Uterus (tissue), 4 donors: ENCODE data around the gene OR5H2. TPM values are rescaled to one million over a fixed set of nuclear protein-coding genes. Genes with fewer than 3 reads are reported as not detected.
"Not testable (repeated sequence)": the region's sequence is repeated elsewhere in the genome, so short reads cannot be mapped to it uniquely, and the experiment has no call there.

Source experiments
- DNase-seq, 2 donors: peaks; one replicate each; pipeline ENCODE4 v3.0.0-alpha.2; 2019 to 2020
- H3K27ac ChIP-seq, 2 donors: fragments of 200-600 bp; sonication (generic); 1 replicate in 1 of 2; 2 replicates in 1 of 2; pipeline ENCODE4 v1.5.1; 2016 to 2018
- H3K27me3 ChIP-seq, 2 donors: fragments of 200-600 bp; sonication (generic); one replicate each; pipeline ENCODE4 v1.5.1; 2018 to 2019; ENCODE audit warnings: control low read depth in 1 of 2
- H3K36me3 ChIP-seq, 2 donors: fragments of 200-600 bp; sonication (generic); one replicate each; pipeline ENCODE4 v1.5.1; 2019; ENCODE audit warnings: control low read depth in 1 of 2
- H3K4me1 ChIP-seq, 2 donors: fragments of 200-600 bp; sonication (generic); one replicate each; pipeline ENCODE4 v1.5.1; 2018 to 2019; ENCODE audit warnings: control low read depth in 1 of 2
- H3K4me3 ChIP-seq, 2 donors: fragments of 200-600 bp; sonication (generic); 1 replicate in 1 of 2; 2 replicates in 1 of 2; pipeline ENCODE4 v1.5.1; 2018 to 2019; ENCODE audit warnings: mild to moderate bottlenecking in 1 of 2
- H3K9me3 ChIP-seq, 2 donors: fragments of 200-600 bp; sonication (generic); one replicate each; pipeline ENCODE4 v1.5.1; 2019; ENCODE audit warnings: control low read depth in 1 of 2
- CTCF ChIP-seq, 4 experiments: fragments of 200-600 bp in 2 of 4; fragments of 450-650 bp in 2 of 4; sonication (generic) in 2 of 4; IDR thresholded peaks; one replicate each; pipeline ENCODE4 v1.5.1; 2016 to 2019; ENCODE audit warnings: antibody characterized with exemption in 4 of 4, mild to moderate bottlenecking in 2 of 4, moderate library complexity in 1 of 4
- POLR2A ChIP-seq, 2 donors: fragments of 450-650 bp; IDR thresholded peaks; one replicate each; pipeline ENCODE4 v1.6.1; 2016; ENCODE audit warnings: antibody characterized with exemption in 2 of 2, mild to moderate bottlenecking in 1 of 2, moderate library complexity in 1 of 2
- intact Hi-C: fragments of 100-400 bp; cut with DNase I; formaldehyde crosslinking; loops from one replicate; pipeline ENCODE4 v1.15.1; 2023; ENCODE audit warnings: low total_unique reads
- total RNA-seq, 4 donors: library from RNA; depleted of rRNA in 3 of 4; stranded (reverse); fragments of >200 nt in 3 of 4; gene quantifications; one replicate each; pipeline versions ENCODE4 v1.1.0 to v1.2.4, GENCODE V29; 2014 to 2023
- donor health status: DM: yes; HTN: yes; CAD: no.

OR5H2 gene
- total RNA-seq, 4 donors from 2014 or later = not detected

GRCh38 chr3:98246142-98246541 lies 36.2 kb upstream of the OR5H2 start:
- Histone ChIP-seq H3K27me3 (no peaks in the 10 kb centered on the region), H3K27ac (no peak overlapping the region), H3K4me1 (no peaks in the 10 kb centered on the region), H3K36me3 (no peaks in the 10 kb centered on the region), H3K4me3 (no peak overlapping the region), H3K9me3 (no peaks in the 10 kb centered on the region)
- TF ChIP-seq CTCF (IDR thresholded peaks at IDR 0.05) = no peak
- TF ChIP-seq POLR2A (IDR thresholded peaks at IDR 0.05) = no peak
- no peak for DNase-seq
- intact Hi-C loops = no loop called here

GRCh38 chr3:98256026-98256425 lies 26.3 kb upstream of the OR5H2 start:
- H3K4me3 ChIP-seq, intact Hi-C loops, DNase-seq, H3K27ac ChIP-seq, H3K4me1 ChIP-seq, H3K27me3 ChIP-seq, H3K36me3 ChIP-seq, H3K9me3 ChIP-seq: not testable (repeated sequence)

- H3K27ac ChIP-seq = no peak overlapping the region
- no peaks in the 10 kb centered on the region for H3K36me3 ChIP-seq
- intact Hi-C loops = no loop called here
- TF ChIP-seq POLR2A (IDR thresholded peaks at IDR 0.05) = no peak
- TF ChIP-seq CTCF (IDR thresholded peaks at IDR 0.05) = no peak
- H3K27me3 ChIP-seq = no peaks in the 10 kb centered on the region
- H3K4me3 ChIP-seq = no peak overlapping the region
- no peaks in the 10 kb centered on the region for H3K4me1 ChIP-seq
- no peaks in the 10 kb centered on the region for H3K9me3 ChIP-seq
- DNase-seq = no peak
These were observed 22.6 kb upstream of the OR5H2 start for GRCh38 chr3:98259707-98260106.

- no peak for TF ChIP-seq POLR2A (IDR thresholded peaks at IDR 0.05)
- no peak for TF ChIP-seq CTCF (IDR thresholded peaks at IDR 0.05)
- intact Hi-C loops = no loop called here
- H3K36me3 ChIP-seq = no peaks in the 10 kb centered on the region
- H3K4me1 ChIP-seq = no peaks in the 10 kb centered on the region
- no peak for DNase-seq
- H3K27ac ChIP-seq = no peak overlapping the region
- H3K4me3 ChIP-seq = no peak overlapping the region
- H3K9me3 ChIP-seq = no peaks in the 10 kb centered on the region
- H3K27me3 ChIP-seq = no peaks in the 10 kb centered on the region
These were observed 20.3 kb upstream of the OR5H2 start for GRCh38 chr3:98262046-98262445.

GRCh38 chr3:98263944-98264343 lies 18.4 kb upstream of the OR5H2 start, which contains the start of gene OR5H6:
TSS of gene OR5H6 (plus strand) at chr3:98264244. CDS start at chr3:98264333, 89 bp downstream.
- Histone ChIP-seq H3K9me3 (no peaks in the 10 kb centered on the region), H3K27ac (no peak within 1 kb of the TSS), H3K4me1 (no peaks in the 10 kb centered on the region), H3K4me3 (no peak within 1 kb of the TSS), H3K36me3 (no peaks in the 10 kb centered on the region), H3K27me3 (no peaks in the 10 kb centered on the region)
- no peak for DNase-seq
- no peak for TF ChIP-seq CTCF (IDR thresholded peaks at IDR 0.05)
- TF ChIP-seq POLR2A (IDR thresholded peaks at IDR 0.05) = no peak
- intact Hi-C loops = no loop called here

- no peak overlapping the region for H3K27ac ChIP-seq
These were observed 12.5 kb upstream of the OR5H2 start for GRCh38 chr3:98269846-98270245.

More at GRCh38 chr3:98269846-98270245, 12.5 kb upstream of the OR5H2 start:
- TF ChIP-seq POLR2A (IDR thresholded peaks at IDR 0.05) (no peak), CTCF (IDR thresholded peaks at IDR 0.05) (no peak)
- no peaks in the 10 kb centered on the region for H3K36me3 ChIP-seq
- no peaks in the 10 kb centered on the region for H3K27me3 ChIP-seq
- intact Hi-C loops = no loop called here
- no peak overlapping the region for H3K4me3 ChIP-seq
- H3K9me3 ChIP-seq = no peaks in the 10 kb centered on the region
- no peak for DNase-seq
- H3K4me1 ChIP-seq = no peaks in the 10 kb centered on the region
